Ascending aorta (tissue), 2 donors: Measurements from ENCODE around the gene CAMK1D. TPM values are rescaled to one million over a fixed set of nuclear protein-coding genes. Genes with fewer than 3 reads are reported as not detected.
A peak's percentile ranks its signal among the peaks of the same experiment; 100 is the strongest.

ENCODE experiments used
- DNase-seq, 2 donors: peaks; one replicate each; pipeline ENCODE4 v3.0.0-alpha.2; 2019; ENCODE audit warnings: low spot score in 2 of 2
- H3K27ac ChIP-seq, 2 donors: fragments of 200-600 bp; sonication (generic); one replicate each; pipeline ENCODE4 v1.5.1; 2016 to 2017; ENCODE audit warnings: mild to moderate bottlenecking in 1 of 2
- H3K27me3 ChIP-seq: fragments of 200-600 bp; sonication (generic); one replicate; pipeline ENCODE4 v1.5.1; 2017
- H3K36me3 ChIP-seq, 2 donors: fragments of 200-600 bp; sonication (generic); one replicate each; pipeline ENCODE4 v1.5.1; 2016
- H3K4me1 ChIP-seq, 2 donors: fragments of 200-600 bp; sonication (generic); one replicate each; pipeline ENCODE4 v1.5.1; 2016 to 2017; ENCODE audit warnings: mild to moderate bottlenecking in 1 of 2
- H3K4me3 ChIP-seq, 2 donors: fragments of 200-600 bp; sonication (generic); one replicate each; pipeline ENCODE4 v1.5.1; 2016 to 2017; ENCODE audit warnings: mild to moderate bottlenecking in 1 of 2
- H3K9me3 ChIP-seq, 2 donors: fragments of 200-600 bp; sonication (generic); one replicate each; pipeline ENCODE4 v1.5.1; 2016
- CTCF ChIP-seq, 3 experiments: fragments of 200-600 bp in 2 of 3; fragments of 450-650 bp in 1 of 3; sonication (generic) in 2 of 3; IDR thresholded peaks; one replicate each; pipeline ENCODE4 v1.5.1; 2016 to 2019; ENCODE audit warnings: antibody characterized with exemption in 3 of 3, mild to moderate bottlenecking in 1 of 3, moderate library complexity in 1 of 3
- intact Hi-C: fragments of 100-400 bp; cut with DNase I; formaldehyde crosslinking; loops from one replicate; pipeline ENCODE4 v1.15.1; 2023
- total RNA-seq: library from RNA; depleted of rRNA; stranded (reverse); fragments of >200 nt; gene quantifications from one replicate; pipeline ENCODE4 v1.1.0, GENCODE V29; 2016

Gene CAMK1D
- total RNA-seq, 1 donor from 2014 or later: 4.2 TPM

GRCh38 chr10:12369982-12370381 lies 20.6 kb downstream of the CAMK1D start:
- no peak for TF ChIP-seq CTCF (IDR thresholded peaks at IDR 0.05)
- H3K27ac ChIP-seq: no peak overlapping the region
- H3K36me3 ChIP-seq: no peaks in the 10 kb centered on the region
- no peaks in the 10 kb centered on the region for H3K9me3 ChIP-seq
- no peaks in the 10 kb centered on the region for H3K27me3 ChIP-seq
- DNase-seq: no peak
- H3K4me3 ChIP-seq: no peak overlapping the region
- intact Hi-C loops: no loop called here
- H3K4me1 ChIP-seq: peaks cover 0 to 5% of the 10 kb centered on the region in 2 donors

DNA sequence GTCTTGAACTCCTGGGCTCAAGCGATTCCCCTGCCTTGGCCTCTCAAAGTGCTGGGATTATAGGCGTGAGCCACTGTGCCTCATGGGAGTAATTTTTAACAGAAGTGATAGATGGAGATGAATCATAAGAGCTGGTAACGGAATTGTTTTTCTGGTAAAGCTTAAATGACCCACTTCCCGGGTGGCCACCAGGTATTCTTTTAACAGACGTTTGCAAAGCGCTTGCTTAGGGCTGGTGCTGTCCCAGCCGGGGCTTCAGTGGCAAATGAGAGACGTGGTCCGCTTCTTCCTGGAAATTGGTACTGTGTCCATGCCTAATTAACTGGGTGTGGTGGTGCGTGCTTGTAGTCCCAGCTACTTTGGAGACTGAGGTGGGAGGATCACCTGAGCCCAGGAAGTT lies 23.5 kb downstream of the CAMK1D start:
- H3K4me1 ChIP-seq: no peaks in the 10 kb centered on the region
- no peak for TF ChIP-seq CTCF (IDR thresholded peaks at IDR 0.05)
- H3K27ac ChIP-seq: no peak overlapping the region
- intact Hi-C loops: no loop called here
- no peaks in the 10 kb centered on the region for H3K9me3 ChIP-seq
- no peaks in the 10 kb centered on the region for H3K27me3 ChIP-seq
- no peak overlapping the region for H3K4me3 ChIP-seq
- no peaks in the 10 kb centered on the region for H3K36me3 ChIP-seq
- no peak for DNase-seq

DNA sequence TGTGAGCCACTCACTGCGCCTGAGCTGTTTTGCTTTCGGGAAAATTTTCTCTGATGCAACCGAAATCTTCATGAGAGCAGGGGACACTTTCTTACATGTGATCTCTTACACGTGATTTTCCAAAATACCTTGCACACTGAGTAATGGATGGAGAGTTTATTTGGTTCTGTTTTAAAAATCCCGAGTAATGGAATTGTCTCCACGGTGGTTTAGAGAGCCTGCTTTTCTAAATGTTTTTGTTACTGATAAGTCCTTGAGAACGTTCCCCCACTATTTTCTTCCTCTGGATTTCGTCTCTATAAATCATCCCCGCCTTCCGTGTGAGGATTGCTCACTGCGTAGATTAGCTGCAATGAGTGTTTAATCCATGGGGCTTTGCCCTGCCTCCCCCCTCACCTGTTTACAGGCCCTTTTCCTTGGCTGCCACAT lies 25.7 kb downstream of the CAMK1D start:
- H3K4me3 ChIP-seq: peak overlapping the region in 1 of 2 donors; percentile 3
- no peaks in the 10 kb centered on the region for H3K27me3 ChIP-seq
- intact Hi-C loops: no loop called here
- no peaks in the 10 kb centered on the region for H3K36me3 ChIP-seq
- no peak for TF ChIP-seq CTCF (IDR thresholded peaks at IDR 0.05)
- DNase-seq: no peak
- H3K4me1 ChIP-seq: no peaks in the 10 kb centered on the region
- no peaks in the 10 kb centered on the region for H3K9me3 ChIP-seq
- H3K27ac ChIP-seq: peak overlapping the region in 1 of 2 donors; percentile 41

DNA sequence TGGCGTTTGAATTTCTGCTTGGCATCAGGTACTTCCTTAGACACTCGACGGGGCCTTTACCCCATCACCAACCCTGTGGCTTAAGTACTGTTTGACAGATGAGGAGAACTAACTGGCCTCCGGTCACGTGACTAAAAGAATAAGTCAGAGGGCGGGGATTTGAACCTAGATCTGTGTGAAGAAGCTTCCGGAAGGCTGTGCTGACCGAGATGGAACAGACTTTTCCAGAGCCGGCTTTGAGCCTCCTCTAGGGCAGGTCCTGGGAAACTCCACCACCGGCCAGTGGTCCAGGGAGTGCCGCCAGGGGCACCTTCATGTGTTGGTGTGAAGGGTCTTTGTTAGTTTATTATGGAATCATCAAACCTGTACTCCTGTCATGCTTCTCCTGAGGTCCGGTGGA lies 26.9 kb downstream of the CAMK1D start:
- no peak for DNase-seq
- intact Hi-C loops: no loop called here
- no peaks in the 10 kb centered on the region for H3K36me3 ChIP-seq
- H3K4me1 ChIP-seq: no peaks in the 10 kb centered on the region
- no peak overlapping the region for H3K27ac ChIP-seq
- H3K4me3 ChIP-seq: no peak overlapping the region
- H3K9me3 ChIP-seq: no peaks in the 10 kb centered on the region
- TF ChIP-seq CTCF (IDR thresholded peaks at IDR 0.05): no peak
- no peaks in the 10 kb centered on the region for H3K27me3 ChIP-seq

DNA sequence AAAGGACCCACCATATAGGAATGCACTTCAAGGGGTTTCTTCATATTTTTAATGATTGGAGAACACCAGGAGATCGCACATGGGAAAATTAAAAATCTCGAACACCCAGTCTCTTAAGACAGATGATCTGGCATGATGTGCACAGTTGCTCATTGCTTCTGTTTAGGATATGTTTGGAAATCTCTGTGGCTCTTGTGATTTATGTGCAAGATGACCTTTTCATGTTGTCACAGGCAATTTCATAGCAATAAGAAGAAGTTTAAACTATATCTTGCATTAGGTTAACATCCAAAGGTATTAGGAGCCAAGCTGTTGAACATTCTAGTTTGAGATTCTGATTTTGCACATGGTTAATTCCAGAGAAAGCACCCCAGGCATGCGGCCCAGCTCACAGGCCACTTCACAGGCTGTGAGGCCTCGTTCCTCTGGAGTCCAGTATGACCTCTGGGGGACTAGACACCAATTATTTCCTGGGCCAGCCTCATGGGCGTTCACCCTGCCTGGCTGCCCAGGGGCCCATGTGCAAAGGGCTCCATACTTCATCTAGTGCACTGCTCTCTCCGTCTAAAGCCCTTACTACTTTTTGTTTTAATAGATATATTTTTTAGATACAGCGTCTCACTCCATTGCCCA lies 28.4 kb downstream of the CAMK1D start:
- intact Hi-C loops: no loop called here
- no peak for TF ChIP-seq CTCF (IDR thresholded peaks at IDR 0.05)
- Histone ChIP-seq H3K27ac (no peak overlapping the region), H3K9me3 (no peaks in the 10 kb centered on the region), H3K27me3 (no peaks in the 10 kb centered on the region), H3K4me3 (no peak overlapping the region), H3K36me3 (no peaks in the 10 kb centered on the region), H3K4me1 (no peaks in the 10 kb centered on the region)
- DNase-seq: no peak

DNA sequence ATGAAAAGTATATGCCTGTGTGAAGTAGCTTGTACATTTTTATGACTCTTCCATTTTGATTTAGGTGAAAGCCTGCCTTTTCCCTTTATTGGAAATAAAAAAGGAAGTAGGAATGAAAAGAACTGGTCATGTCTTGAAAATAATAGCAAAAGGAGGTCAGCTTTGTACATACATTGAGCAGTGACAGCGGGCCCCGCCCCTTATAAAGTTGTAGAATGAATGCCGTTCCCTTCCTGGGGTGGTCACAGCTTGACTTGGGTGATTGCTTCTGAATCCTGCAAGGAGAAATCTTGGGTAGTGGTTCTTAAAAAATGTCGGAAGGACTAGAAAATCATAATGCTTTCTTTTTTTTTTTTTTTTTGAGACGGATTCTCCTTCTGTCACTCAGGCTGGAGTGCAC lies 31.7 kb downstream of the CAMK1D start:
- no peak overlapping the region for H3K4me3 ChIP-seq
- no peak overlapping the region for H3K27ac ChIP-seq
- no peaks in the 10 kb centered on the region for H3K4me1 ChIP-seq
- no peak for TF ChIP-seq CTCF (IDR thresholded peaks at IDR 0.05)
- H3K9me3 ChIP-seq: peaks cover 0 to 6% of the 10 kb centered on the region in 2 donors
- H3K27me3 ChIP-seq: no peaks in the 10 kb centered on the region
- peak in 1 of 2 donors; percentile 15 for DNase-seq
- no peaks in the 10 kb centered on the region for H3K36me3 ChIP-seq
- intact Hi-C loops: no loop called here
